Astrocyte of the cerebellum (primary cell): Measurements from ENCODE around the gene SNAI1.
"Not testable (repeated sequence)": the region's sequence is repeated elsewhere in the genome, so short reads cannot be mapped to it uniquely, and the experiment has no call there.

Experiments
- DNase-seq: peaks from one replicate; pipeline ENCODE4 v3.0.0-alpha.2; 2011; ENCODE audit warnings: low read depth
- H3K4me3 ChIP-seq: 2 replicates; pipeline ENCODE4 v1.5.1; 2011; ENCODE audit warnings: mild to moderate bottlenecking, low read depth, low read length, moderate library complexity
- CTCF ChIP-seq: IDR thresholded peaks from 2 replicates; pipeline ENCODE4 v1.5.1; 2012; ENCODE audit warnings: low read length, low read depth, moderate library complexity, mild to moderate bottlenecking; ENCODE audit errors: missing control alignments
- in situ Hi-C: cut with HindIII; loops from 2 replicates; pipeline ENCODE4 v1.10.0; 2017; ENCODE audit warnings: low sequenced_read_pairs

Gene SNAI1

GRCh38 chr20:50003253-50003656 lies 20.5 kb downstream of the SNAI1 start:
- H3K4me3 ChIP-seq: no peak overlapping the region
- in situ Hi-C loops: no loop called here
- no peak for TF ChIP-seq CTCF

GRCh38 chr20:50004229-50004628 lies 21.4 kb downstream of the SNAI1 start:
- in situ Hi-C loops: no loop called here
- no peak overlapping the region for H3K4me3 ChIP-seq
- TF ChIP-seq CTCF: no peak
- no peak for DNase-seq

More at GRCh38 chr20:50003253-50003656, 20.5 kb downstream of the SNAI1 start:
- DNase-seq: no peak

- no peak for DNase-seq
- in situ Hi-C loops: no loop called here
- TF ChIP-seq CTCF: no peak
- no peak overlapping the region for H3K4me3 ChIP-seq
These were observed 22.7 kb downstream of the SNAI1 start for GRCh38 chr20:50005471-50005981.

- no peak overlapping the region for H3K4me3 ChIP-seq
- no peak for TF ChIP-seq CTCF
- no peak for DNase-seq
- in situ Hi-C loops: no loop called here
These were observed 24.6 kb downstream of the SNAI1 start for GRCh38 chr20:50007369-50007768.

GRCh38 chr20:50008007-50008406 lies 25.2 kb downstream of the SNAI1 start:
- no peak for TF ChIP-seq CTCF
- no peak overlapping the region for H3K4me3 ChIP-seq
- in situ Hi-C loops: no loop called here
- no peak for DNase-seq

- DNase-seq: no peak
- TF ChIP-seq CTCF: no peak
- in situ Hi-C loops: no loop called here
- no peak overlapping the region for H3K4me3 ChIP-seq
These were observed 27.0 kb downstream of the SNAI1 start for GRCh38 chr20:50009521-50010454.

GRCh38 chr20:50011597-50011996 lies 28.8 kb downstream of the SNAI1 start:
- DNase-seq, H3K4me3 ChIP-seq, in situ Hi-C loops: not testable (repeated sequence)
